Activated CD4-positive, alpha-beta T cell treated with anti-CD3 and anti-CD28 coated beads, Interleukin-2, amount 50 U/mL, for 1 hour (primary cell): ENCODE data around the gene HABP2.

Source experiments
- DNase-seq: peaks from one replicate; pipeline ENCODE4 v3.0.0-alpha.2; 2020

Gene HABP2

GRCh38 chr10:113560071-113560470 lies 7.2 kb downstream of the HABP2 start:
- DNase-seq: no peak

GRCh38 chr10:113561214-113561613 lies 8.4 kb downstream of the HABP2 start:
- DNase-seq: no peak

- DNase-seq: no peak
These were observed 9.2 kb downstream of the HABP2 start for GRCh38 chr10:113562069-113562468.

- no peak for DNase-seq
These were observed 9.9 kb downstream of the HABP2 start for GRCh38 chr10:113562704-113563103.

GRCh38 chr10:113563306-113564088 lies 10.6 kb downstream of the HABP2 start:
- DNase-seq: peak; percentile 60

GRCh38 chr10:113565364-113565763 lies 12.5 kb downstream of the HABP2 start:
- no peak for DNase-seq

- no peak for DNase-seq
These were observed 14.0 kb downstream of the HABP2 start for GRCh38 chr10:113566888-113567287.

GRCh38 chr10:113569576-113569975 lies 16.7 kb downstream of the HABP2 start:
- DNase-seq: no peak

GRCh38 chr10:113572520-113573290 lies 19.9 kb downstream of the HABP2 start:
- DNase-seq: no peak

- no peak for DNase-seq
These were observed 20.5 kb downstream of the HABP2 start for GRCh38 chr10:113573368-113573767.

- no peak for DNase-seq
These were observed 24.0 kb downstream of the HABP2 start for GRCh38 chr10:113576852-113577251.

GRCh38 chr10:113578773-113579172 lies 25.9 kb downstream of the HABP2 start:
- no peak for DNase-seq

GRCh38 chr10:113581092-113581491 lies 28.2 kb downstream of the HABP2 start:
- DNase-seq: no peak

- no peak for DNase-seq
These were observed 30.7 kb downstream of the HABP2 start for GRCh38 chr10:113583571-113583970.

- no peak for DNase-seq
These were observed 33.1 kb downstream of the HABP2 start for GRCh38 chr10:113585949-113586348.

- no peak for DNase-seq
These were observed 36.4 kb downstream of the HABP2 start for GRCh38 chr10:113589201-113589770.

- DNase-seq: no peak
These were observed 37.7 kb downstream of the HABP2 start for GRCh38 chr10:113590581-113590980.

- DNase-seq: no peak
These were observed 39.5 kb downstream of the HABP2 start for GRCh38 chr10:113592380-113592779.

- no peak for DNase-seq
These were observed 41.8 kb downstream of the HABP2 start for GRCh38 chr10:113594652-113595051.

GRCh38 chr10:113600569-113600968 lies 47.7 kb downstream of the HABP2 start:
- DNase-seq: no peak

GRCh38 chr10:113603057-113603777 lies 50.4 kb downstream of the HABP2 start:
- DNase-seq: no peak

GRCh38 chr10:113604572-113604971 lies 51.7 kb downstream of the HABP2 start:
- no peak for DNase-seq

- no peak for DNase-seq
These were observed 52.6 kb downstream of the HABP2 start for GRCh38 chr10:113605268-113605978.
